Fibroblast of skin of scalp (primary cell): Measurements from ENCODE around the gene RAMP1.
"Not testable (repeated sequence)": the region's sequence is repeated elsewhere in the genome, so short reads cannot be mapped to it uniquely, and the experiment has no call there.

Experiments used
- DNase-seq: peaks from one replicate; pipeline ENCODE4 v3.0.0-alpha.2; 2013

The RAMP1 gene

DNA sequence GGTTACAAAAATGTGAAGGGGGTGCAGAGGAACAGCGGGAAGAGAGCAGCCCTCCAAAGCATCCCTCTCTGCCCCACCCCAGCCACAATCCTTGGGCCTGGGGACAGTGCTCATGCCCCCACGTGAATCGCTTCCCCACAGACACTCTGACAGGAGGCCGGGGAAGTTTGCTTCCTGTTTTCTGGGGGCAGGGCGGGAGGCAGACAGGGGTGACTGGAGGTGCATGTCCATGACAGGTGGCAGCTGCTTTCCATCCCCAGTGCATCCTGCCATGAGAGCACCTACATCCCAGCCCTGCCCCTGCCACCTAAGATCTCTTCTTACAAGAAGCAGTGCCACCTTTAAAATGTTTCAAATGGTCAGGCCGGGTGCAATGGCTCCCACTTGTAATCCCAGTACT, 60.2 kb downstream of the RAMP1 start:
- DNase-seq, result no peak

DNA sequence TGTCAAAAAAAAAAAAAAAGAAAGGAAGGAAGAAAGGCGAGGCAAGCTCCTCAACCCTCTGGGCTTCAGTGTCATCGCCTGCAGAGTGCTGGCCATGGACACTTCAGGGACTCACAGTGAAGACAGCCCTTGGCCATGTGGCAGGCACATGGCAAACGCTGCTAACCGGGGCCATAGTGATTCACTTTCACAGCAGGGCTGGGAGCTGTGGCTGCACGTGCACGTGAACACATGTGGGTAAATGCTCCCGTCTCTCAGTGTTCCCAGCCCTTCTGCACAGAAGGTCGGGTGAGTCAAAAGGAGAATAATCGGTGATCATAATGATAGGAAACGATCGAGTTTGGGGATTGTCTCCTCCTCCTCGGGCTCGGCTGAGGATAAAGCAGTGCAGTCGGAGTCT, 61.2 kb downstream of the RAMP1 start:
- DNase-seq, result peak; percentile 51

DNA sequence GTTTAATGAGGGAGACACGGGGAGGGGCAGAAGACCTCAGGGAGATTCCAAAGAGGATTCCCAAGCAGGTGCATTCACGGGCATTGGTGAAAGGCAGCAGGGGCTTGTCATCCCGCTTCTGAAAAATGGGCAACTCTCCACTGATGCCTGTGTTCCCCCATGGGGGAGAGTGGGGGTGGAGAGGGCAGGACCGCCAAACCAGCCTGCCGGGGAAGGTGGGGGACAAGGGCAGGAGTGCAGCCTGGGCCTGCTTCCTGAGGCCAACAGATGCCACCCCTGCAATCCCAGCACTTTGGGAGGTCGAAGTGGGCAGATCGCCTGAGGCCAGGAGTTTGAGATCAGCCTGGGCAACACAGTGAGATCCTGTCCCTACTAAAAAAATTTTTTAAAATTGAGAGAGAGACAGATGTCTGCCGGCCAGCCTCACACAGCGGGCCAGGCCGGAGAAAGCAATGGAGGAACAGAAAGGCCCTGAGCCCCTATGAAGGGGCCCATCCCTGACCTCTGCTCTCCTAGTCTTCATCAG, 62.6 kb downstream of the RAMP1 start:
- no peak for DNase-seq

DNA sequence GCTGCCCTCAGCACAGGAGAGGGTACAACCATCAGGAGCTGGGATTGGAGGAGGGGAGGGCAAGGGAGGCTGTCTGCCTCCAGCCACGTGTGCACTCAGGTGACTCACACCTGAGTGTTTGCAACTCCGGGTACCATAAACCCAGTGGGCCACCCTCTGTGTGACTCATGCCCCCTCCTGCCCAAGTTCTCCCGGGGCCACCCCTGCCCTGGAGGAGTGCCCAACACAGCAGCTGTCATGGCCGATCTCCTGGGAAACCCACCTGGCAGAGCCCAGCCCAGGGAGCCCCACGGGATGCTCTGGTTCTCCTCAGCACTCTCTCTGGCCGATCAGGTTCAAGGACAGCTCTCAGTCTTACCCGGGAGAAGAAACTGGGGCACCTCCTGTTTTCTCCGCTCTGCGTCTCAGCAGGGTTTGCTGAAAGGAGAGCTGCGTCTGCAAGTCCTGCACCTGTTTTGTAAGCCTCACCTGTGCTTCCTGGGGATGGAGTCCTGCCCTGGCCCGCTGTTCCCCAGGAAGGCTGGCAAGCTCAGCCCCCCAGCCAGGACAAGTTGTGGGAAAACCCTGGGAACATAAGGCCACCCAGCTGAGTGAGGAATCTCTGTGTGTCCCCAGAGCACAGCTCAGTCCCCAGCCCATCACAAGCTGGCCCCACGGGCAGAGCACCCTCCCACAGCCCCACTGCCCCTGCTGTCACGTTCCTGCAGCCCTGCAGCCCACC, 63.4 kb downstream of the RAMP1 start:
- no peak for DNase-seq

DNA sequence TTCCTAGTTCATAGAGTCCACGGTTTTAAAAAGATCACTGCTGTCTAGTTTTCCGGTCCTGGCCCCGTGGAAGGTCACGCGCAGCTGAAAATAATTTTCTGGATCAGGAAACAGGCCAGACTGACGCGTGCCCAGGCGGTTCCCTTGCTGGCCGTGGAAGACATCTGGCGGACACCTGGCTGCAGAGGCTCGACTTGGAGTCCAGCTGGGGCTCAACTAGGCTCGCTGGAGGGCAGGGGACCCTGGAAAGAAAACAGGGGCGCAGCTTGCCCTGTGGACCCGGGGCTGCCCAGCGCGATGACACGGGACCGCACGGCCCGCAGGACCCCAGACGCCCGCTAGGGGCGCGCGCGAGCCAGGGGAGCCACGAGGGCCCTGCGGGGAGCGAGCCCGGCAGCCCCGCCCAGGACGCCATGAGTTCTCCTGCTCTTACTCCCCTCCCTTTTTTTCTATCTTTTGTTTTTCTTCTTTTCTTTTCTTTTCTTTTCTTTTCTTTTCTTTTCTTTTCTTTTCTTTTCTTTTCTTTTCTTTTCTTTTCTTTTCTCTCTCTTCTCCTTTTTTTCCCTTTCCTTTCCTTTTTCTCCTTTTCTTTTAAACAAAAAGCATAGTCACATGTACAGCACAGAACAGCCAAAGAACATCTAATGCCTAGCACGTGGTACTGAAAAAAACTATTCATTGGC, 64.2 kb downstream of the RAMP1 start:
- DNase-seq, result peak; percentile 69

DNA sequence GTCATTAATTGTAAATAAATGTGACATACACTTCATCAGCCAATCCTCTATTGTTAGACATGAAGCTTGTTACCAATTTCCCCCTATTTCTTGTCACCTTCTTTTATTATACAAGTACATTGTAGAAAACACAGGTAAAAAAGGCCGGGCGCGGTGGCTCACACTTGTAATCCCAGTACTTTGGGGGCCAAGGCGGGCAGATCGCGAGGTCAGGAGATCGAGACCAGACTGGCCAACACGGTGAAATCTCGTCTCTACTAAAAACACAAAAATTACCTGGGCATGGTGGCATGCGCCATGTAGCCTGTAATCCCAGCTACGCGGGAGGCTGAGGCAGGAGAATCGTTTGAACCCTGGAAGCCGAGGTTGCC, 64.7 kb downstream of the RAMP1 start:
- no peak for DNase-seq

DNA sequence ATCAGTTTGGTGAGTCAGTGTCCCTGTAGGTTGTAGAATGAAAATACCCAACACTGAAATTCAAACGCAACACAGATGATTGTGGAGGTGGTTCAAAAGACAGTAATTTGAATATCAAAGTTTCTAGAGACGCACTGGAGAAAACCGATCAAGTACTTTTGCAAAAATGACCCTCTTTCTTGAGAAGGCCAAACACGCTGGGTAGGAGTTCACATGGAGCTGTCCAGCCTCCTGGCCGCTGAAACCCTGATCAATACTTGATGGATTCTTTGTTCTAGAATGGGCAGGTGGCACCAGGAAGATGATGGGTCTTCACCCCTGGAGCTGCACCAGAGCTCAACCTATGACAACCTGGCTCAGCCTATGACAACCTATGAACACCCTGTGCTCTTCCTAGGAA, 67.7 kb downstream of the RAMP1 start:
- no peak for DNase-seq

DNA sequence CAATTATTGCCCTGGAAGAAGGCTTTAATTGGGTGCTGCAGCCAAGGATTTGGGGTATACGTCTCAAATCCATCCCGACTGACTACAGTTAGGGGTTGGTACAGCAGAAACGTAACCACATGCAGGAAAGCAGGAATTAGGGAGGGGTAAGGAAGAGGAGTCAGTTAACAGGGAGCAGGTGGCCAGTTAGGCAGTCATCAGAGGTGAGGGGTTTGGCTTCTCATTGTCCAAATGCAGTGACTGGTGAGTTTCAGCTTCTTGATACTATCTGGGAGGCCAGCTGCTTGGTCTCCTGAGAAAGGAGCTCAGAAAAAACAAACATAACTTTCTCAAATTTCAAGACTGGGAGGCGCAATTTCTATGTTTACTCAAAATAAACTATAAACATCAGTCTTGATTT, 68.6 kb downstream of the RAMP1 start:
- DNase-seq, result no peak

DNA sequence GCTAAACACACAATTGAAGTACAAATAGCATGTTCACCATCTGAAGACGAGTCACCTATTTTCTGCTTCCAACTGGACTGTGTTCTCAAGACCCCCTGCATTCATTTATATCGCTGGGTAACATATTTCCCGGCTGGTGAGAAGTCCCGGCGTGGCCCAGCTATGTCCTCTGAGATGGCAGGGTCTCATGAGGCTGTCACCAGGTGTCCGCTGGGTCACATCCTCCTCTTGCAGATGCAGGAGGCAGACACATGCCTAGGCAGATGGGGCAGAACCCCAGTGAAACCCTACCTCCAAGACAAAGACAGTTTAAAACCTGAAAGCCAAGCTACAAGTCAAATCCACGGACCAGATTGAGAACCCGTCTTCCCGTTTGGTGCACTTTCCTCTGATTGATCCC, 70.6 kb downstream of the RAMP1 start:
- DNase-seq, result no peak

DNA sequence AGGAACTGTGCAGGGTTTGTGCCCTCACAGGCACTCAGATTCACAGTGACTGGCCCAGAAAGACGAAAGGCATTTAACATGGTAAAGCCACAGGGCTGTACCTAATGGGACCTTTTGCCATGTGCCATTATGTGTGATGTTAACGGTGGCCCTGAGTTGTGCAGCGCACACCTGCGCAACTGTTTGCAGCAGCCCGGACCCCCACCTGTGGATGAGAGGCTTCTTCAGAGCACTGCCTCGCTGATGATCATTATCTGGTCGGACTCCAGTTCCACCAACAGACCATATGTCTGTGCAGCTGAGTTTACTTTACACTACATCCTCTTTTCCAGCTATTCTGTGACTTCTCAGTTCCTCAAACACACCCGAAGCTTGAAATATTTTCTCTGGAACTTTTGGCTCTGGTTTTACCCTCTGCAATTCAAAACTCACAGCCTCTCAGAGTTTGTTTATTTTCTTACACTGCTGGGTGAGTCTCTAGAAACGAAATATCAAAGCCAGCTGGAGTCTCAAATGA, 71.8 kb downstream of the RAMP1 start:
- peak; percentile 79 for DNase-seq

DNA sequence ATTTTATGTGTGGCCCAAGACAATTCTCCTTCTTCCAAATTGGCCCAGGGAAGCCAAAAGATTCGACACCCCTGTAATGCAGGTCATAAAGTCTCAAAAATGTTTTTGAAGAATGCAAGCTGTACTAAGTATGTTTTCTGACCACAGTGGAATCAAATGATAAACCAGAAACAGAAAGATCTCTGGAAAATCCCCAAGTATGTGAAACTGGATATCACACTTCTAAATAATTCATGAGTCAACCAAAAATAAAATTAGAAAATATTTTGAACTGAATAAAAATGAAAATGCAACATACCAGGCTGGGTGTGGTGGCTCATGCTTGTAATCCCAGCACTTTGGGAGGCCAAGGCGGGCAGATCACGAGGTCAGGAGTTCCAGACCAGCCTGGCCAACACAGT, 73.3 kb downstream of the RAMP1 start:
- peak; percentile 89 for DNase-seq

DNA sequence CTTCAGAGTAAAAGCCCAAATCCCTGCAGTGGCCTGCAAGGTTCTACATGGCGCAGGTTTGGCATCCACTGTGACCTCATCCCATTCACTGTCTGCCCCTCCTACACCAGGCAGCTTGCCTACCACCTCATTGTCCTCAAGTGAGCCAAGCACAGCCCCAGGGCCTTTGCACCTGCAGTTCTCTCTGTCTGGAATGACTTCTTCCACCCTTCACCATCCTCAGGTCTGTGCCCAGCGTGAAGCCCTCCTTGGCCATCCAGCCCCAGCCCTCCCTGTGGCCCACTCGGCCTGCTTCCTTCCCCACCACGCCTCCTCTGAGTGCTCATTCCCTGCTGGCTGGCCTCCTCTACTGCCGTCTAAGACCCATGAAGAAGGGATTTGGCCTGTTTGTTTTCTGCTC, 74.8 kb downstream of the RAMP1 start:
- no peak for DNase-seq

DNA sequence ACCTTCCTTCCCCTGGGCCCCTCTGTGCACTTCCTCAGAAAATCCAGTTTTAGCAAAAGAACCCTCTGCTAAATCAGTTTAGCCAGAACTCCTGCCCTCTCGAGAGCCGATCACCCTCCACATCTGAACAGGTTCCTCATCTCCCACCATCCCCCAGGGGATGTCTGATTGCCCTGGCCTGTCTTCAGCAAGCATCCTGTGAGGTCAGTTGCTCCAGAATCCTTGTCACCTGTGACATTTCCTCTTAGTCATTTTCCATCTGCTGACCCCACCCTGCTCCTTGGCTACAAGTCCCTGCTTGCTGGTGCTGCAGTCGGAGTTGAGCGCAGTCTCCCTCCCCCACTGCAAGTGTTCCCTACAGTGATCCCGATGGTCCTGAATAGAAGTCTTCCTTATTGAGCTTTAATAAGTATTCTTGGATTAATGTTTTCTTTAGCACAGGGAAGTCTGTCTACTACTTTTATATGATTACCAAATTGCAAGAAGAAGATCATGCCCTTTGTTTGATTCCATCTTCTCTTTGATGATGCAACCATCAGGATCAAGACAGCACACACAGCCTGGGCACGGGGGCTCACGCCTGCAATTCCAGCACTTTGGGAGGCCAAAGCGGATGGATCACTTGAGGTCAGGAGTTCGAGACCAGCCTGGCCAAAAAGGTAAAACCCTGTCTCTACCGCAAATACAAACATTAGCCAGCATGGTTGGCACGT, 76.5 kb downstream of the RAMP1 start:
- no peak for DNase-seq

DNA sequence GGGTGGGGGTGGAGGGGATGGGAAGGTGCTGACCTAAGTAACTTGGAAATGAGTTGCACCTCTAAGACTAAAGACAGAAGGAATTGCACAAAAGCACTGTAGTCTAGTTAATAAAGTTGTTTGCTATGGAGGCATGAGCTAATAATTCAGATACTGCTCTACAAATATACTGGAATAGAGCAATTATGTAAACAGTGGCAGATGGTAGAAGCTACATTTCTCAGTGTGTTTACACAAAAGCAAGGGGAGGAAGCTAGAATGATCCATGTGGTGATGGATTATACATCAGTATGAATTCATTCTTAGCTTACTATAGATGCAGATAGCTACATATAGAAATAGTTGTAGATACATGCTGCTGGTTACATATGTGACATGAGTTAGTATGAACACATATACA, 79.8 kb downstream of the RAMP1 start:
- DNase-seq, result no peak

DNA sequence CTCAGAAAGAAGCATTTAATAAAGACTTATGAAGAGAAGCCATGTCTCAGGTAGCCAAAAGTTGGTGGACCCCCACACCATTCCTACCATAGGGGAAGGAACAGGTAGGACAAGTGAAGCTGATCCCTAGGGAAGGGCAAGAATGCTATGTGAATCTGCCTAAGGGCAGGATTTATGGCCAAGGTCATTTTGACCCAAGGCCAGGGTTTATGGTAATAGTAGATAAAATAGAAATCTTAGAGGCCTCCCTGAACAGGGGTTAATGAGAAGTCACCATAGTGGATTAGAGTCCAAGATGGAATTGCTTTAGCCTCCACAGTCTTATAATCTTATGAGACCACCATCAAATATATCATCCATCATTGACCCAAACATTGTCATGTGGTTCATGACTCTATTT, 81.4 kb downstream of the RAMP1 start:
- DNase-seq, result no peak

DNA sequence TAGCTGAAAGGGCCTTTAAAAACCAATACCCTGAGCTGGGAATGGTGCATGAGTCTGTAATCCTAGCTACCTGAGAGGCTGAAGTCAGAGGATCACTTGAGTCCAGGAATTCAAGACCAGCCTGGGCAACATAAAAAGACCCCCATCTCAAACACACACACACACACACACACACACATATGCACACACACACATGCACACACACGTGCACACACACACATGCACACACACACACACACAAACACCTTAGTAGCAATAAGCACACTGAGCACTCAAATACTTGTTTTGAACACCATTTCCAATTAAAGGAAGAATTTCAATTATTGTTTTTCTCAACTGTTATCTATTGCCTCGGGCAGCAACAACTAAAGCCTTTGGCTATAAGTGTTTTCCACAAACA, 81.8 kb downstream of the RAMP1 start:
- DNase-seq, result no peak

DNA sequence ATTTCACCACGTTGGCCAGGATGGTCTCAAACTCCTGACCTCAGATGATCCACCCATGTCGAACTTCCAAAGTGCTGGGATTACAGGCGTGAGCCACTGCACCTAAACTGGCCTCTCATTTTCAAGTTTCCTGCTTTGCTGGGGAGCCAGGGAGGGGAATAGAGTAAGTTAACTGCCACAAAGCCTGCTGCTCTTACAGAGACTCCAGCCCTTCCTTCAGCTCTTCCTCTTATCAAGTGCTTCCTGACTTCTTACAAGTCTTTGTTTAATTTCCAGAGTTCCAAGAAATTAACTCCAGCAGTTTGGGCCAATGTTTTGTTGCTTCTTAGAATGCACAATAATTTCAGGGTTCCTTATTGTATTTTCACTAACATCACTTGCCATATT, 83.1 kb downstream of the RAMP1 start:
- DNase-seq, result no peak

DNA sequence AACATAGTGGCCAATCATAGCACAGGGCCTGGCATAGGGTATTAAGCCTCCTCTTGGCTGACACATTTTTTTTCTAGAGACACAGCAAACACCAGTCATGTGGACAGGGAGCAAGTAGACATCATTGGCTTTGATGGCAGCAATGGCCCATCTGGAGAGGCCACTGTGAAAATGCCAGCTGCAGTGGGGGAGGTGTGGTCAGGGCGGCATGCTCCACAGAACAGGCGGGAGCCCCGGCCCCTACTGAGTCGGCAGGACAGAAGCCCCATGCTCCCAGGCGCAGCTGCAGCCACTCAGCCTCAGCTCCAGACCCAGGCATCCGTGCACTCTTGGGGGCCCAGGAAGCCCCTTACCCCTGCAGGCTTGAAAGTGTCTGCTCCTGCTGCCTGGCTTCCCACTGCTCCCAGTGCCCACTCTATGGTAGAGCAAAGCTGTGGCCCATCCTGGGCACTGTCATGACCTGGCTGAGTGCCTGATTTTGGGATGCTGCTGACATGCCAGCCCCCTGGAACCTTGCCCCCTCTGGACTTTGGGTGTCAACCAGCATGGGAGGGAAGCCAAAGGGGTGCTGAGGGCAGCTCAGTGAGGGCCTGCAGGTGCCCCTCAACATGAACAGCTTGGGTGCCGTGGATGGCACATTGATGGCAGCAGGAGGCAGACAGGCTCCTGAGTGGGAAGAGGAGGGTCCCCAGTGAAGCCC, 84.1 kb downstream of the RAMP1 start:
- DNase-seq, result no peak

DNA sequence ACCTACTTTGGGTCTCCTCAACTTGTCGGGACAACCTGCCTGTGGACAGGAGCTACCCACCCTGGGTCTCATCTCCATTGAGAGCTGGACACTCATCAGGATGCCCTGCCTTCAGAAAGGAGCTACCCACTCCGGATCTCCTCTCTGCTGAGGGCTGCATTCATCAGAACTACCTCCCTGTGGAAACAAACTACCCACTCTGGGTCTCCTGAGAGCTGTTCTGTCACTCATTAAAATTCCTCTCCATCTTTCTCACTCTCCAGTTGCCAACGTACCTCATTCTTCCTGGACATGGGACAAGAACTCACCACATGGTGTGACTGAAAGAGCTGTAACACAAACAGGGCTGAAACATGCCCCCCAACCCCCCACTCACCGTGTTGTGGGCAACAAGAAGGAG, 84.9 kb downstream of the RAMP1 start:
- no peak for DNase-seq

DNA sequence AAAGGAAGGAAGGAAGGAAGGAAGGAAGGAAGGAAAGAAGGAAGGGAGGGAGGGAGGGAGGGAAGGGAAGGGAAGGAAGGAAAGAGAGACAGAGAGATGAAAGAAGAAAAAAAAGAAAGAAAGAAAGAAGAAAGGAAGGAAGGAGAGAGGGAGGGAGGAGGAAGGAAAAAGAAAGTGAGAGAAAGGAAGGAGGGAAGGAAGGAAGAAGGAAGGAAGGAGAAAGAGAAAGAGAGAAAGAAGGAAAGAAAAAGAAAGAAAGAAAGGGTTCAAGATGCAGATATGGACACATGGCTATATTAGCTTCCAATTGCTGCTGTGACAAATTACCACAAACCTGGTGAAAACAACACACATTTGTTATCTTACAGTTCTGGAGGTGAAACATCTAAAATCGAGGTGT, 87.0 kb downstream of the RAMP1 start:
- no peak for DNase-seq

DNA sequence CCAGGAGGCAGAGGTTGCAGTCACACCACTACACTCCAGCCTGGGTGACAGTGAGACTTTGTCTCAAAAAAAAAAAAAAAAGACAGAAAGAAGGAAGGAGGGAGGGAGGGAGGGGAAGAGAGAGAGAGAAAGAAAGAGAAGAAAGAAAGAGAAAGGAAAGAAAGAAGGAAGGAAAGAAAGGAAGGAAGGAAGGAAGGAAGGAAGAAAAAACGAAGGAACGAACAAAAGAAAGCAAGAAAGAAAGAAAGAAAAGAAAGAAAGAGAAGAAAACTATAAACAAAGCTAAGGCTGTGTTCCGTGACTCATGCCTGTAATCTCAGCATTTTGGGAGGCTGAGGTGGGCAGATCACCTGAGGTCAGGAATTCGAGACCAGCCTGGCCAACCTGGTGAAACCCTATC, 91.9 kb downstream of the RAMP1 start:
- DNase-seq, result not testable (repeated sequence)

DNA sequence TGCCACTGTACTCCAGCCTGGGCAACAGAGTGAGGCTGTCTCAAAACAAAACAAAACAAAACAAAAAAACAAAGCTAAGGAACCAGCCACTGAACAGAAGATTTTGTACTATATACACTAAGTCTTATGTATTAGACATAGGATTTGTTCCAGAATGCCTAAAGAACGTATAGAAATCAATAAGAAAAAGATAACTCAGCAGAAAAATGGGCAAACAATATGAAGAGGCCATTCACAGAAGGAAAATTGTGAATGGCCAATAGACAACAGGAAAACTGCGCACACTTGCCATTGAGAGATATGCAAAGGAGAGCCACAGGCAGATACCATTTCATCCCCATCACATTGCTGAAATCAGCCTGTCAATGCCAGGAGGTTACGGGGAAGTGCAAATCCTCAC, 92.5 kb downstream of the RAMP1 start:
- DNase-seq, result no peak

DNA sequence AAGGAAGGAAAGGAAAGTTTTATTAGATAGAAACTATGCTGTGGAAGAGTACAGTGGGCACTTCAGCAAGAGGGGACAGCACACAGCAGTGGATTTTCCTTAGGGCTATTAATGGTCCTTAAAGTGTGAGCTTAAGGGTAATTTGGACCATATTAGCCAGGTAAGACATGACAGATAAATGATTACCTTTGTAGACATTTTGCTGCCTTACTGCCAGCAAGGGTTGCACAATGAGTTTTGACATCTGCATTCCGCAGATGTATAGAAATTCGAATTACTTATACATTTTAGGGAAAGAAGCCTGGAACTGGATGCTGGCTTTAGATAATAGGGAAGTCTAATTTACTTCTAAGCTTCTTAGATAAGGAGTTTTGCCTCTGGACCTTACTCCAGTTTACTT, 93.4 kb downstream of the RAMP1 start:
- DNase-seq, result no peak
